Measurements from ENCODE around the gene CRISPLD2.

The CRISPLD2 gene

GRCh38 chr16:84803146-84803545, 16.6 kb upstream of the CRISPLD2 start:
- DNase-seq, result no peak

- DNase-seq, result no peak
These were observed 15.5 kb upstream of the CRISPLD2 start for GRCh38 chr16:84804326-84804725.

GRCh38 chr16:84806256-84806889, 13.4 kb upstream of the CRISPLD2 start:
- no peak for DNase-seq

- no peak for DNase-seq
These were observed 12.9 kb upstream of the CRISPLD2 start for GRCh38 chr16:84806890-84807258.

GRCh38 chr16:84807776-84808175, 12.0 kb upstream of the CRISPLD2 start:
- DNase-seq, result no peak

GRCh38 chr16:84808826-84809225, 11.0 kb upstream of the CRISPLD2 start:
- DNase-seq, result no peak

- DNase-seq, result no peak
These were observed 9.1 kb upstream of the CRISPLD2 start for GRCh38 chr16:84810518-84811273.

- no peak for DNase-seq
These were observed 8.3 kb upstream of the CRISPLD2 start for GRCh38 chr16:84811529-84811928.

- no peak for DNase-seq
These were observed 6.4 kb upstream of the CRISPLD2 start for GRCh38 chr16:84813141-84813934.

- DNase-seq, result no peak
These were observed 4.3 kb upstream of the CRISPLD2 start for GRCh38 chr16:84815462-84815861.

GRCh38 chr16:84816023-84816422, 3.8 kb upstream of the CRISPLD2 start:
- no peak for DNase-seq

GRCh38 chr16:84816485-84816884, 3.3 kb upstream of the CRISPLD2 start:
- no peak for DNase-seq

GRCh38 chr16:84817206-84817605, 2.6 kb upstream of the CRISPLD2 start:
- no peak for DNase-seq

- no peak for DNase-seq
These were observed 2.2 kb upstream of the CRISPLD2 start for GRCh38 chr16:84817613-84818012.

- no peak for DNase-seq
These were observed 1.7 kb upstream of the CRISPLD2 start for GRCh38 chr16:84818133-84818532.

- DNase-seq, result no peak
These were observed 669 bp upstream of the CRISPLD2 start for GRCh38 chr16:84818989-84819643.

- no peak for DNase-seq
These were observed 510 bp downstream of the CRISPLD2 start for GRCh38 chr16:84820305-84820684.

- no peak for DNase-seq
These were observed 986 bp downstream of the CRISPLD2 start for GRCh38 chr16:84820771-84821170.

- no peak for DNase-seq
These were observed 1.4 kb downstream of the CRISPLD2 start for GRCh38 chr16:84821179-84821578.

- DNase-seq, result no peak
These were observed 2.2 kb downstream of the CRISPLD2 start for GRCh38 chr16:84821728-84822689.

- no peak for DNase-seq
These were observed 3.2 kb downstream of the CRISPLD2 start for GRCh38 chr16:84822990-84823389.

GRCh38 chr16:84823484-84823883, 3.7 kb downstream of the CRISPLD2 start:
- no peak for DNase-seq

All from stimulated activated CD4-positive, alpha-beta T cell treated with anti-CD3 and anti-CD28 coated beads, Interleukin-4, amount 100 ng/mL, for 1 hour (primary cell).